A549 (cell line): Measurements from ENCODE around the gene NFIL3. TPM values are rescaled to one million over a fixed set of nuclear protein-coding genes. Genes with fewer than 3 reads are reported as not detected.
A peak's percentile ranks its signal among the peaks of the same experiment; 100 is the strongest.

Experiments
- ATAC-seq, 2 experiments: fragments of 200-7000 bp in 1 of 2; fragments of >200 bp in 1 of 2; cut with Nextera tagmentation in 1 of 2; cut with Tn5 transposase in 1 of 2; 3 replicates each; pipeline versions ENCODE4 v1.8.0 to v1.9.1; 2018 to 2020; ENCODE audit warnings: mild to moderate bottlenecking in 1 of 2, moderate library complexity in 1 of 2
- CTCF ChIA-PET: fragments of 300-600 bp; sonication (Branson Sonifier 250); formaldehyde crosslinking; extraction: SDS; loops from one replicate; lab custom pipeline; 2021; ENCODE audit warnings: antibody characterized with exemption, inconsistent platforms; lab: Yijun Ruan, JAX
- POLR2A ChIA-PET: fragments of 350-600 bp; formaldehyde crosslinking; extraction: SDS; loops from one replicate; lab custom pipeline; 2021; ENCODE audit warnings: antibody characterized with exemption, inconsistent platforms; lab: Yijun Ruan, JAX
- DNase-seq, 2 experiments: peaks; one replicate each; pipeline versions ENCODE4 v3.0.0 to v3.0.0-alpha.2; 2011 to 2016; ENCODE audit warnings: low read depth in 1 of 2, low spot score in 1 of 2
- FAIRE-seq: peaks from 2 replicates; lab custom pipeline; 2011; peaks lifted over from hg19 to GRCh38; lab: Jason Lieb, UNC
- H3K27ac ChIP-seq, 2 experiments: fragments of >200 bp; sonication (Bioruptor Twin); formaldehyde crosslinking; 3 replicates each; pipeline ENCODE4 v1.5.1; 2016 to 2017
- H3K4me1 ChIP-seq: fragments of >200 bp; sonication (Bioruptor Twin); formaldehyde crosslinking; 3 replicates; pipeline ENCODE4 v1.6.1; 2016
- H3K4me2 ChIP-seq: fragments of >200 bp; sonication (Bioruptor Twin); formaldehyde crosslinking; 3 replicates; pipeline ENCODE4 v1.6.1; 2016
- H3K4me3 ChIP-seq: fragments of >200 bp; sonication (Bioruptor Twin); formaldehyde crosslinking; 3 replicates; pipeline ENCODE4 v1.5.1; 2016
- H3K9me3 ChIP-seq: fragments of >200 bp; sonication (Bioruptor Twin); formaldehyde crosslinking; 3 replicates; pipeline ENCODE4 v1.6.1; 2016
- BCL3 ChIP-seq: fragments of >200 bp; sonication (Bioruptor Twin); formaldehyde crosslinking; IDR thresholded peaks from 3 replicates; pipeline ENCODE4 v1.6.1; 2016
- BHLHE40 ChIP-seq: IDR thresholded peaks from 2 replicates; pipeline ENCODE4 v1.6.1; 2012; ENCODE audit warnings: low read depth, low read length, inconsistent platforms
- CBX2 ChIP-seq: fragments of 200-600 bp; sonication (generic); IDR thresholded peaks from 2 replicates; pipeline ENCODE4 v1.6.1; 2016; ENCODE audit warnings: low read depth, mild to moderate bottlenecking, borderline replicate concordance
- CBX8 ChIP-seq: fragments of 200-600 bp; sonication (generic); IDR thresholded peaks from 2 replicates; pipeline ENCODE4 v1.6.1; 2016
- CHD4 ChIP-seq: fragments of 200-600 bp; sonication (generic); IDR thresholded peaks from 2 replicates; pipeline ENCODE4 v1.6.1; 2016; ENCODE audit warnings: antibody characterized with exemption, mild to moderate bottlenecking, borderline replicate concordance
- EHF ChIP-seq: fragments of 250-450 bp; sonication (Bioruptor Pico); IDR thresholded peaks from 2 replicates; pipeline ENCODE4 v1.5.0; 2020; ENCODE audit warnings: mild to moderate bottlenecking
- EHMT2 ChIP-seq: fragments of 200-600 bp; sonication (generic); IDR thresholded peaks from 2 replicates; pipeline ENCODE4 v1.6.1; 2016; ENCODE audit warnings: antibody characterized with exemption, low read depth, mild to moderate bottlenecking, moderate library complexity
- ESRRA ChIP-seq: fragments of 150-350 bp; IDR thresholded peaks from 2 replicates; pipeline ENCODE4 v1.6.1; 2014; ENCODE audit warnings: mild to moderate bottlenecking, low read length, borderline replicate concordance
- FOSB ChIP-seq: fragments of 250-450 bp; sonication (Bioruptor Pico); IDR thresholded peaks from 2 replicates; pipeline ENCODE4 v1.5.0; 2020; ENCODE audit warnings: mild to moderate bottlenecking, moderate library complexity
- GATA3 ChIP-seq: IDR thresholded peaks from 2 replicates; pipeline ENCODE4 v1.6.1; 2012; ENCODE audit warnings: borderline replicate concordance
- HDAC2 ChIP-seq: fragments of 200-600 bp; sonication (generic); IDR thresholded peaks from 2 replicates; pipeline ENCODE4 v1.6.1; 2016
- HEYL ChIP-seq: fragments of 250-450 bp; sonication (Bioruptor Pico); IDR thresholded peaks from 2 replicates; pipeline ENCODE4 v1.8.0; 2021; ENCODE audit warnings: mild to moderate bottlenecking, moderate library complexity
- HMGXB4 ChIP-seq: fragments of 250-450 bp; sonication (Bioruptor Pico); IDR thresholded peaks from 2 replicates; pipeline ENCODE4 v1.5.0; 2021; ENCODE audit warnings: mild to moderate bottlenecking, moderate library complexity, borderline replicate concordance
- JUN ChIP-seq, 2 experiments: fragments of >200 bp; sonication (Bioruptor Twin); formaldehyde crosslinking; IDR thresholded peaks; 2 replicates in 1 of 2; 3 replicates in 1 of 2; pipeline ENCODE4 v1.6.1; 2016 to 2017
- JUNB ChIP-seq: fragments of >200 bp; sonication (Bioruptor Twin); formaldehyde crosslinking; IDR thresholded peaks from 2 replicates; pipeline ENCODE4 v1.6.1; 2016
- KDM5A ChIP-seq: fragments of 200-600 bp; sonication (generic); IDR thresholded peaks from 2 replicates; pipeline ENCODE4 v1.6.1; 2016; ENCODE audit warnings: antibody characterized with exemption, mild to moderate bottlenecking
- MAFK ChIP-seq: fragments of 450-650 bp; IDR thresholded peaks from 2 replicates; pipeline ENCODE4 v1.6.1; 2014; ENCODE audit not compliant: partially characterized antibody
- MAX ChIP-seq: IDR thresholded peaks from 2 replicates; pipeline ENCODE4 v1.6.1; 2012
- MAZ ChIP-seq: fragments of 150-350 bp; IDR thresholded peaks from 2 replicates; pipeline ENCODE4 v1.6.1; 2014; ENCODE audit warnings: antibody characterized with exemption, low read depth, low read length, borderline replicate concordance
- POLR2A ChIP-seq: IDR thresholded peaks from 2 replicates; pipeline ENCODE4 v1.6.1; 2012; ENCODE audit warnings: mild to moderate bottlenecking, low read length
- RAD21 ChIP-seq, 2 experiments: fragments of >200 bp in 1 of 2; sonication (Bioruptor Twin) in 1 of 2; formaldehyde crosslinking in 1 of 2; IDR thresholded peaks in 1 of 2; conservative IDR thresholded peaks in 1 of 2; 2 replicates in 1 of 2; 3 replicates in 1 of 2; pipeline ENCODE4 v1.6.1; 2012 to 2018; ENCODE audit warnings: inconsistent platforms in 1 of 2
- RARB ChIP-seq: fragments of 250-450 bp; sonication (Bioruptor Pico); IDR thresholded peaks from 2 replicates; pipeline ENCODE4 v1.8.0; 2021; ENCODE audit warnings: mild to moderate bottlenecking, moderate library complexity
- RFX5 ChIP-seq: fragments of 450-650 bp; IDR thresholded peaks from 2 replicates; pipeline ENCODE4 v1.7.1; 2014; ENCODE audit warnings: antibody characterized with exemption, mild to moderate bottlenecking, moderate library complexity
- SREBF2 ChIP-seq: fragments of 450-650 bp; IDR thresholded peaks from 2 replicates; pipeline ENCODE4 v1.6.1; 2014; ENCODE audit warnings: mild to moderate bottlenecking, moderate library complexity
- TFCP2L1 ChIP-seq: fragments of 250-450 bp; sonication (Bioruptor Pico); IDR thresholded peaks from 2 replicates; pipeline ENCODE4 v1.5.0; 2021; ENCODE audit warnings: mild to moderate bottlenecking
- TP53 ChIP-seq: fragments of 250-450 bp; sonication (Bioruptor Pico); IDR thresholded peaks from 2 replicates; pipeline ENCODE4 v1.5.0; 2021; ENCODE audit warnings: mild to moderate bottlenecking, moderate library complexity
- ZFP36 ChIP-seq: fragments of 450-650 bp; IDR thresholded peaks from 2 replicates; pipeline ENCODE4 v1.6.1; 2014; ENCODE audit warnings: borderline replicate concordance; ENCODE audit not compliant: partially characterized antibody
- ZNF302 ChIP-seq: fragments of 250-450 bp; sonication (Bioruptor Pico); IDR thresholded peaks from 2 replicates; pipeline ENCODE4 v1.9.0; 2021; ENCODE audit warnings: inconsistent platforms, mild to moderate bottlenecking, moderate library complexity
- ZSCAN20 ChIP-seq: fragments of 250-450 bp; sonication (Bioruptor Pico); IDR thresholded peaks from 2 replicates; pipeline ENCODE4 v1.8.0; 2022; ENCODE audit warnings: mild to moderate bottlenecking, moderate library complexity
- WGBS: methylation state at CpG from one replicate; pipeline ENCODE4 v1.1.6; 2017; ENCODE audit errors: missing lambda C conversion rate; 5-methylcytosine and 5-hydroxymethylcytosine counted together
- polyA plus RNA-seq, 4 experiments: library from polyadenylated mRNA; depleted of rRNA in 3 of 4; stranded (reverse); fragments of >200 nt; fragmentation: RNase III in 1 of 4; extraction: RNeasy Plus Mini Kit Qiagen cat#74134 plus additional on column Dnase treatment in 1 of 4; gene quantifications; 2 replicates in 3 of 4; 3 replicates in 1 of 4; pipeline ENCODE4 v1.2.3, GENCODE V29; 2011 to 2017

Gene NFIL3
- polyA plus RNA-seq, 2 of the 4 experiments (the other 2 are of a cell fraction), result 10.5 to 16.1 TPM

- DNase-seq, result no peak
- WGBS, result 81% methylated on average over 8 of the region's 8 CpGs
- FAIRE-seq, result no peak
Observed at GRCh38 chr9:91429501-91429900, 5.9 kb upstream of the NFIL3 start.

GRCh38 chr9:91428927-91429351, 5.3 kb upstream of the NFIL3 start:
- H3K27ac ChIP-seq, result no peak overlapping the region
- ChIA-PET CTCF (interaction anchor here (0.9 to 6.7 kb wide), 4 partner anchors 247 to 513 kb away, joined by 3 to 85 read pairs (median 10); no protein-coding TSS in a partner anchor), POLR2A (interaction anchor here (0.9 kb wide), 1 partner anchor 392 kb away, joined by 3 read pairs; no protein-coding TSS in a partner anchor)
- WGBS, result 52% methylated on average over 5 of the region's 5 CpGs
- peaks cover 31% of the 10 kb centered on the region for H3K4me1 ChIP-seq
- ATAC-seq (no peak), FAIRE-seq (no peak), DNase-seq (no peak)
- H3K4me2 ChIP-seq, result no peak overlapping the region
- TF ChIP-seq GATA3, result no peak
- no peak for TF ChIP-seq ZSCAN20
- no peak for TF ChIP-seq ZFP36
- no peak for TF ChIP-seq HMGXB4 (CRISPR knock-in tag)
- TF ChIP-seq POLR2A, result no peak
- TF ChIP-seq MAZ, result no peak
- no peak for TF ChIP-seq RFX5
- no peak for TF ChIP-seq MAFK
- TF ChIP-seq RARB (CRISPR knock-in tag), result no peak
- no peak for TF ChIP-seq CHD4
- no peak for TF ChIP-seq MAX
- TF ChIP-seq SREBF2, result no peak
- no peak for TF ChIP-seq HEYL (CRISPR knock-in tag)
- no peak for TF ChIP-seq BHLHE40
- no peak for TF ChIP-seq ESRRA
- TF ChIP-seq CBX8, result no peak
- H3K4me3 ChIP-seq, result no peak overlapping the region
- no peaks in the 10 kb centered on the region for H3K9me3 ChIP-seq

More at GRCh38 chr9:91429501-91429900, 5.9 kb upstream of the NFIL3 start:
- no peak for TF ChIP-seq RAD21 (conservative IDR thresholded peaks at IDR 0.05 in 1 of 2, IDR thresholded peaks at IDR 0.05 in 1 of 2)
- TF ChIP-seq ZNF302, result no peak
- no peak for TF ChIP-seq TFCP2L1 (CRISPR knock-in tag)
- no peak for TF ChIP-seq FOSB
- TF ChIP-seq BCL3, result no peak
- no peak for TF ChIP-seq EHMT2
- TF ChIP-seq JUNB, result no peak
- Histone ChIP-seq H3K4me2 (no peak overlapping the region), H3K27ac (no peak overlapping the region), H3K9me3 (no peaks in the 10 kb centered on the region), H3K4me3 (no peak overlapping the region), H3K4me1 (peaks cover 31% of the 10 kb centered on the region)
- ChIA-PET POLR2A (interaction anchor here (0.9 kb wide), 1 partner anchor 393 kb away, joined by 3 read pairs; no protein-coding TSS in a partner anchor), CTCF (interaction anchor here (0.9 to 6.7 kb wide), 5 partner anchors 246 to 514 kb away, joined by 3 to 85 read pairs (median 8); no protein-coding TSS in a partner anchor)
- no peak for ATAC-seq

- no peaks in the 10 kb centered on the region for H3K9me3 ChIP-seq
- H3K4me3 ChIP-seq, result no peak overlapping the region
- ATAC-seq, result no peak
- H3K27ac ChIP-seq, result peak overlapping the region; percentile 16 to 55; a peak in 2 of 6 replicates
- peak overlapping the region; percentile 32; the same call in 2 of the 3 replicates for H3K4me2 ChIP-seq
- FAIRE-seq, result no peak
- 55% methylated on average over 2 of the region's 2 CpGs for WGBS
- TF ChIP-seq KDM5A (no peak), CBX2 (no peak), JUN (IDR thresholded peaks at IDR 0.05) (no peak), ZSCAN20 (no peak), TP53 (no peak), RAD21 (conservative IDR thresholded peaks at IDR 0.05 in 1 of 2, IDR thresholded peaks at IDR 0.05 in 1 of 2) (no peak), HDAC2 (no peak), EHF (CRISPR knock-in tag) (no peak)
- peaks cover 27% of the 10 kb centered on the region for H3K4me1 ChIP-seq
- POLR2A ChIA-PET, result interaction anchor here (0.9 kb wide), 1 partner anchor 391 kb away, joined by 3 read pairs; no protein-coding TSS in a partner anchor
- CTCF ChIA-PET, result interaction anchor here (0.8 to 6.7 kb wide), 7 partner anchors 247 to 513 kb away, joined by 3 to 85 read pairs (median 11); no protein-coding TSS in a partner anchor
- no peak for DNase-seq
Observed at GRCh38 chr9:91428436-91428835, 4.8 kb upstream of the NFIL3 start.
